ENCODE measurements around the gene TRPM4. TPM values are rescaled to one million over a fixed set of nuclear protein-coding genes. Genes with fewer than 3 reads are reported as not detected.

Gene TRPM4
- total RNA-seq, 6 donors from 2014 or later = 23.9 to 120 (median 49.3) TPM

- H3K27me3 ChIP-seq = no peaks in the 10 kb centered on the region
- no peaks in the 10 kb centered on the region for H3K9me3 ChIP-seq
- WGBS, 2 donors = 80 to 90% methylated on average over 7 of the region's 7 CpGs
- H3K4me3 ChIP-seq = no peak overlapping the region
- no peaks in the 10 kb centered on the region for H3K36me3 ChIP-seq
- no peak for DNase-seq
- TF ChIP-seq EP300 (IDR thresholded peaks at IDR 0.05) (no peak), POLR2AphosphoS5 (IDR thresholded peaks at IDR 0.05) (no peak), POLR2A (IDR thresholded peaks at IDR 0.05) (no peak)
- TF ChIP-seq, protein P1, sequence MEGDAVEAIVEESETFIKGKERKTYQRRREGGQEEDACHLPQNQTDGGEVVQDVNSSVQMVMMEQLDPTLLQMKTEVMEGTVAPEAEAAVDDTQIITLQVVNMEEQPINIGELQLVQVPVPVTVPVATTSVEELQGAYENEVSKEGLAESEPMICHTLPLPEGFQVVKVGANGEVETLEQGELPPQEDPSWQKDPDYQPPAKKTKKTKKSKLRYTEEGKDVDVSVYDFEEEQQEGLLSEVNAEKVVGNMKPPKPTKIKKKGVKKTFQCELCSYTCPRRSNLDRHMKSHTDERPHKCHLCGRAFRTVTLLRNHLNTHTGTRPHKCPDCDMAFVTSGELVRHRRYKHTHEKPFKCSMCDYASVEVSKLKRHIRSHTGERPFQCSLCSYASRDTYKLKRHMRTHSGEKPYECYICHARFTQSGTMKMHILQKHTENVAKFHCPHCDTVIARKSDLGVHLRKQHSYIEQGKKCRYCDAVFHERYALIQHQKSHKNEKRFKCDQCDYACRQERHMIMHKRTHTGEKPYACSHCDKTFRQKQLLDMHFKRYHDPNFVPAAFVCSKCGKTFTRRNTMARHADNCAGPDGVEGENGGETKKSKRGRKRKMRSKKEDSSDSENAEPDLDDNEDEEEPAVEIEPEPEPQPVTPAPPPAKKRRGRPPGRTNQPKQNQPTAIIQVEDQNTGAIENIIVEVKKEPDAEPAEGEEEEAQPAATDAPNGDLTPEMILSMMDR (IDR thresholded peaks at IDR 0.05) = no peak
- ATAC-seq (ENCODE audit: low FRiP score in 2 of 2) = no peak
- no peaks in the 10 kb centered on the region for H3K4me1 ChIP-seq
- no peak overlapping the region for H3K27ac ChIP-seq
Measured at GRCh38 chr19:49241769-49242168, 84.2 kb downstream of the TRPM4 start.

DNA sequence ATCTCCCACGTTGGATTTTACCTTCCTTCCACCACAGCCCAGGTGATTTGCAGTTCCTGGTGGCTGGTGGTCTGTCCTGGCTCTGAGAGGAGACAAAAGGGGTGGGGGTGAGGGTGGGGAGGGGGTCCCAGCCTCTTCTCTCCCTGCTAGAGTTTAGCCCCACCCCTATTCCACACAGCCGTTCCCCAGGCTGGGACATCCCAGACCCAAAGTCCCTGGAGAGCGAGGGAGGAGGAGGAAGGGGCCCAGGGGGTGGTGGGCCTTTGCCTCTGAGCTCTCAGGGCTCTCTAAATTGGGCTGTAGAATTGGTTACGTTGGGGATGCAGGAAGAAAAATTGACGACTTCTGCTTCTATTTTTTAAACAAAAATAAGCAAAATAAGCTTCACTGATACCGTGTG lies 85.5 kb downstream of the TRPM4 start:
- no peak overlapping the region for H3K27ac ChIP-seq
- no peaks in the 10 kb centered on the region for H3K27me3 ChIP-seq
- TF ChIP-seq POLR2A (IDR thresholded peaks at IDR 0.05) = no peak
- TF ChIP-seq POLR2AphosphoS5 (IDR thresholded peaks at IDR 0.05) = no peak
- TF ChIP-seq, protein P1 (IDR thresholded peaks at IDR 0.05) = no peak
- TF ChIP-seq EP300 (IDR thresholded peaks at IDR 0.05) = no peak
- no peaks in the 10 kb centered on the region for H3K36me3 ChIP-seq
- WGBS, 2 donors = 48 to 58% methylated on average over 6 of the region's 6 CpGs
- ATAC-seq (ENCODE audit: low FRiP score in 2 of 2) (no peak), DNase-seq (no peak)
- H3K4me1 ChIP-seq = no peaks in the 10 kb centered on the region
- H3K9me3 ChIP-seq = no peaks in the 10 kb centered on the region
- no peak overlapping the region for H3K4me3 ChIP-seq

DNA sequence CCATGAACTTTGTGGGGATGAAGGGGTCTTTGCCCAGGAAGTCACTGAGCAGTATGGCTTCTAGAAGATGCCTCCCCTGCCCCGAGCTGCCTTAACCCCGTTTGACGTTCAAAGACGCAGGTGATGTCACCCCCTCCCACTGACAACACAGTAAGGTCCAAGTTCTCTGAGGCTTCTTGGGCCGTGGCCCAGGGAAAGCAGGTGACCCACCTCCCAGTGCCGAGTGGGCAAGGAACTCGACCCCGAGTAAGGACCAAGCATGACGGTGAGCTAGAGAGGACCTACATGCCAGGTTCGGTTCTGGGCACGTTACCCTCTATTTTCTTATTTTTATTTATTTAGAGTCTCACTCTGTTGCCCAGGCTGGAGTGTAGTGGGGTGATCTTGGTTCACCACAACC lies 86.1 kb downstream of the TRPM4 start:
- H3K4me3 ChIP-seq = no peak overlapping the region
- H3K36me3 ChIP-seq = no peaks in the 10 kb centered on the region
- no peaks in the 10 kb centered on the region for H3K27me3 ChIP-seq
- no peaks in the 10 kb centered on the region for H3K4me1 ChIP-seq
- no peaks in the 10 kb centered on the region for H3K9me3 ChIP-seq
- DNase-seq (no peak), ATAC-seq (ENCODE audit: low FRiP score in 2 of 2) (peak in 1 of 2 donors; percentile 55)
- whole genome bisulfite sequencing, 2 donors = 81 to 83% methylated on average over 11 of the region's 11 CpGs
- TF ChIP-seq EP300 (IDR thresholded peaks at IDR 0.05) = no peak
- no peak overlapping the region for H3K27ac ChIP-seq

DNA sequence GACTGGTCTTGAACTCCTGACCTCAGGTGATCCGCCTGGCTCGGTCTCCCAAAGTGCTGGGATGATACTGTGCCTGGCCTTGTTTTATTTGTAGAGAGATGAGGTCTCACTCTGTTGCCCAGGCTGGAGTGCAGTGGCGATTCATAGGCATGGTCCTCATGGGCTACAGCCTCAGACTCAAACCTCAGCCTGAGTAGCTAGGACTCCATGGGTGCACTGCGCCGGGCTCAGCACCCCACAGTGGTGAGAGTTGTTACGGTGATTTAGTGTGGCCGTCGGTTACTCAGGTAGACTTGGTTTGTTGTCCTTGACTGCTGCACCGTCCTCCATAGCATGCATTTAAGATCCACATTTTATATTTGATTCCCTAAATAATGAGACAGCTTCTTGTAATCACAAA lies 86.7 kb downstream of the TRPM4 start:
- no peak for TF ChIP-seq POLR2A (IDR thresholded peaks at IDR 0.05)
- no peak for TF ChIP-seq EP300 (IDR thresholded peaks at IDR 0.05)
- no peak for TF ChIP-seq POLR2AphosphoS5 (IDR thresholded peaks at IDR 0.05)
- TF ChIP-seq, protein P1 (IDR thresholded peaks at IDR 0.05) = no peak
- H3K4me3 ChIP-seq = no peak overlapping the region
- 91 to 100% methylated on average over 4 to 9 of the region's 9 CpGs for WGBS, 2 donors
- H3K27ac ChIP-seq = no peak overlapping the region
- ATAC-seq (ENCODE audit: low FRiP score in 2 of 2) (no peak), DNase-seq (no peak)
- no peaks in the 10 kb centered on the region for H3K4me1 ChIP-seq
- H3K9me3 ChIP-seq = no peaks in the 10 kb centered on the region
- no peaks in the 10 kb centered on the region for H3K27me3 ChIP-seq
- no peaks in the 10 kb centered on the region for H3K36me3 ChIP-seq

DNA sequence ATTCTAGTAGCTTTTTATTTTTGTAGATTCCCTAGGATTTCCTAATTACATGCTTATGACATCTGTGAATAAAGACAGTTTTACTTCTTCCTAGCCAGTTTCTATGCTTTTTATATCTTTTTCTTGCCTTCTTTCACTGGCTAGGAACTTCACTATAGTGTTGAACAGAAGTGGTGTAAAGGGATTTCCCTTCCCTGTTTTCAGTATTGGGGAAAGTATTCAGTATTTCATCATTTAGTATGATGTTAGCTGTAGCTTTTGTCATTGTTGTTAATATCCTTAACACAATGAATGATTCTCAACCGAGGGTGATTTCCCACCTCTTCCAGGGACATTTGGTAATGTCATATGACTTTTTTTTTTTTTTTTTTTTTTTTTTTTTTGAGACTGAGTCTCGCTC lies 90.1 kb downstream of the TRPM4 start:
- H3K27me3 ChIP-seq = no peaks in the 10 kb centered on the region
- H3K9me3 ChIP-seq = no peaks in the 10 kb centered on the region
- H3K4me3 ChIP-seq = no peak overlapping the region
- no peak for ATAC-seq (ENCODE audit: low FRiP score in 2 of 2)
- DNase-seq = no peak
- no peak overlapping the region for H3K27ac ChIP-seq
- WGBS, 2 donors = 39 to 69% methylated on average over 1 to 2 of the region's 2 CpGs
- TF ChIP-seq POLR2AphosphoS5 (IDR thresholded peaks at IDR 0.05) = no peak
- no peak for TF ChIP-seq POLR2A (IDR thresholded peaks at IDR 0.05)
- H3K4me1 ChIP-seq = no peaks in the 10 kb centered on the region
- H3K36me3 ChIP-seq = no peaks in the 10 kb centered on the region

DNA sequence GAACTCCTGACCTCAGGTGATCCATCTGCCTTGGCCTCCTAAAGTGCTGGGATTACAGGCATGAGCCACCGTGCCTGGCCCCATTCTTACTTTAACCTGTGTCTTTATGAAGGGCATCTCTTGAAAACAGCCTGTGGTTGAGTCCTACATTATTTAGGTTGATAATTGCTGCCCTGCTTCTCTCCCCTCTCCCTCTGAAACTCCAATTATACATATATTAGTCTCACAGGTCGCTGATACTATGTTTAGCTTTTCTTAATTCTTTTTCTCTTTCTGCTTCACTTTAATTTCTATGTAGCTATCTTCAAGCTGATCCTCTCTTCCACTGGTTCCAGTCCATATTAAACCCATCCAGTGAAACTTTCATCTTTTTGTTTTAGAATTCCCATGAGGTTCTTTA lies 92.3 kb downstream of the TRPM4 start:
- no peak overlapping the region for H3K27ac ChIP-seq
- 79 to 88% methylated on average over 2 of the region's 2 CpGs for WGBS, 2 donors
- DNase-seq = no peak
- H3K9me3 ChIP-seq = no peaks in the 10 kb centered on the region
- no peak for ATAC-seq (ENCODE audit: low FRiP score in 2 of 2)
- H3K27me3 ChIP-seq = no peaks in the 10 kb centered on the region
- TF ChIP-seq, protein P1 (IDR thresholded peaks at IDR 0.05) = no peak
- TF ChIP-seq EP300 (IDR thresholded peaks at IDR 0.05) = no peak
- H3K4me1 ChIP-seq = no peaks in the 10 kb centered on the region
- H3K36me3 ChIP-seq = no peaks in the 10 kb centered on the region
- no peak overlapping the region for H3K4me3 ChIP-seq

Measured in upper lobe of left lung (tissue), 6 donors.